Measurements from ENCODE around the gene SMAP1.

SMAP1 gene

GRCh38 chr6:70667711-70668498, at the start of gene SMAP1:
Gene SMAP1 (plus strand): TSS chr6:70667883. CDS start chr6:70668024, 141 bp downstream.
- in situ Hi-C loops (cut with MboI; ENCODE audit: low sequenced_read_pairs): no loop called here

GRCh38 chr6:70620746-70621145, 46.9 kb upstream of the SMAP1 start:
- in situ Hi-C loops (cut with MboI; ENCODE audit: low sequenced_read_pairs): no loop called here

GRCh38 chr6:70622461-70622860, 45.2 kb upstream of the SMAP1 start:
- in situ Hi-C loops (cut with MboI; ENCODE audit: low sequenced_read_pairs): no loop called here

- in situ Hi-C loops (cut with MboI; ENCODE audit: low sequenced_read_pairs): no loop called here
Measured at GRCh38 chr6:70625436-70625835, 42.2 kb upstream of the SMAP1 start.

GRCh38 chr6:70627500-70628254, 40.0 kb upstream of the SMAP1 start:
- in situ Hi-C loops (cut with MboI; ENCODE audit: low sequenced_read_pairs): no loop called here

- in situ Hi-C loops (cut with MboI; ENCODE audit: low sequenced_read_pairs): no loop called here
Measured at GRCh38 chr6:70629929-70630328, 37.8 kb upstream of the SMAP1 start.

GRCh38 chr6:70633870-70634269, 33.8 kb upstream of the SMAP1 start:
- in situ Hi-C loops (cut with MboI; ENCODE audit: low sequenced_read_pairs): no loop called here

- in situ Hi-C loops (cut with MboI; ENCODE audit: low sequenced_read_pairs): no loop called here
Measured at GRCh38 chr6:70636596-70636995, 31.1 kb upstream of the SMAP1 start.

GRCh38 chr6:70638468-70638867, 29.2 kb upstream of the SMAP1 start:
- in situ Hi-C loops (cut with MboI; ENCODE audit: low sequenced_read_pairs): no loop called here

GRCh38 chr6:70651326-70651905, 16.3 kb upstream of the SMAP1 start:
- in situ Hi-C loops (cut with MboI; ENCODE audit: low sequenced_read_pairs): no loop called here

- in situ Hi-C loops (cut with MboI; ENCODE audit: low sequenced_read_pairs): no loop called here
Measured at GRCh38 chr6:70652216-70652615, 15.5 kb upstream of the SMAP1 start.

GRCh38 chr6:70657706-70658105, 10.0 kb upstream of the SMAP1 start:
- in situ Hi-C loops (cut with MboI; ENCODE audit: low sequenced_read_pairs): no loop called here

- in situ Hi-C loops (cut with MboI; ENCODE audit: low sequenced_read_pairs): no loop called here
Measured at GRCh38 chr6:70663881-70664466, 3.7 kb upstream of the SMAP1 start.

- in situ Hi-C loops (cut with MboI; ENCODE audit: low sequenced_read_pairs): no loop called here
Measured at GRCh38 chr6:70666706-70667105, 977 bp upstream of the SMAP1 start.

- in situ Hi-C loops (cut with MboI; ENCODE audit: low sequenced_read_pairs): no loop called here
Measured at GRCh38 chr6:70667256-70667710, 400 bp upstream of the SMAP1 start.

GRCh38 chr6:70668499-70668812, 773 bp downstream of the SMAP1 start:
- in situ Hi-C loops (cut with MboI; ENCODE audit: low sequenced_read_pairs): no loop called here

- in situ Hi-C loops (cut with MboI; ENCODE audit: low sequenced_read_pairs): no loop called here
Measured at GRCh38 chr6:70669133-70669532, 1.4 kb downstream of the SMAP1 start.

- in situ Hi-C loops (cut with MboI; ENCODE audit: low sequenced_read_pairs): no loop called here
Measured at GRCh38 chr6:70672549-70672948, 4.9 kb downstream of the SMAP1 start.

GRCh38 chr6:70673054-70673453, 5.4 kb downstream of the SMAP1 start:
- in situ Hi-C loops (cut with MboI; ENCODE audit: low sequenced_read_pairs): no loop called here

GRCh38 chr6:70673601-70674000, 5.9 kb downstream of the SMAP1 start:
- in situ Hi-C loops (cut with MboI; ENCODE audit: low sequenced_read_pairs): no loop called here

- in situ Hi-C loops (cut with MboI; ENCODE audit: low sequenced_read_pairs): no loop called here
Measured at GRCh38 chr6:70675822-70676221, 8.1 kb downstream of the SMAP1 start.

GRCh38 chr6:70676821-70677220, 9.1 kb downstream of the SMAP1 start:
- in situ Hi-C loops (cut with MboI; ENCODE audit: low sequenced_read_pairs): no loop called here
